ENCODE data around the gene RFC4.
"Not testable (repeated sequence)": the region's sequence is repeated elsewhere in the genome, so short reads cannot be mapped to it uniquely, and the experiment has no call there.

DNA sequence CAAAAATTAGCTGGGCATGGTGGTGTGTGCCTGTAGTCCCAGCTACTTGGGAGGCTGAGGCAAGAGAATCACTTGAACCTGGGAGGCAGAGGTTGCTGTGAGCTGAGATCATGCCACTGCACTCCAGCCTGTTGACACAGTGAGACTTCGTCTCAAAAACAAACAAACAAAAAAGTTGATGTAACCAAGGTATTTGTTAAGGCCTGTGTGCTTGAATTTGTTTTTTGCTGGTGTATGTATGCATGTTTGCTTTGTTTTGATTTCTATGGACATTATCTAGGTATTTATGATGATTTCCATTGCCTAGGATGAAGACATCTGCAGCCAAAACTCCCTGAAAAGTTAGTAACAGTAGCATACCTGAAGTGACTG lies 16.1 kb upstream of the RFC4 start:
- not testable (repeated sequence) for TF ChIP-seq EP300, CTCF, POLR2A, POLR2AphosphoS5 (IDR thresholded peaks at IDR 0.05)
